Umbilical cord (tissue), 2 donors: ENCODE results near the gene TAL1. TPM values are rescaled to one million over a fixed set of nuclear protein-coding genes. Genes with fewer than 3 reads are reported as not detected.
"Not testable (repeated sequence)": the region's sequence is repeated elsewhere in the genome, so short reads cannot be mapped to it uniquely, and the experiment has no call there.

Experiments used
- DNase-seq: peaks from one replicate; pipeline ENCODE4 v3.0.0-alpha.2; 2015; ENCODE audit warnings: low spot score
- total RNA-seq: library from RNA; depleted of rRNA; stranded (reverse); fragments of >200 nt; gene quantifications from one replicate; pipeline ENCODE4 v1.2.3, GENCODE V29; 2014; ENCODE audit warnings: low replicate concordance; ENCODE audit not compliant: insufficient read depth

TAL1 gene
- total RNA-seq: 3.1 TPM

GRCh38 chr1:47232187-47232874 lies at the start of gene TAL1:
Gene TAL1, minus strand, starts transcription at chr1:47232225. Its CDS starts 6,337 bp downstream, at chr1:47225888.
- DNase-seq: peak; percentile 42

- DNase-seq: no peak
Measured at GRCh38 chr1:47280142-47280541, 48.1 kb upstream of the TAL1 start.

GRCh38 chr1:47276850-47277249 lies 44.8 kb upstream of the TAL1 start:
- DNase-seq: no peak

GRCh38 chr1:47275811-47276210 lies 43.8 kb upstream of the TAL1 start:
- not testable (repeated sequence) for DNase-seq

- not testable (repeated sequence) for DNase-seq
Measured at GRCh38 chr1:47265529-47265928, 33.5 kb upstream of the TAL1 start.

- DNase-seq: peak; percentile 29
Measured at GRCh38 chr1:47262787-47263413, 30.9 kb upstream of the TAL1 start.

- DNase-seq: no peak
Measured at GRCh38 chr1:47257224-47257623, 25.2 kb upstream of the TAL1 start.

GRCh38 chr1:47252795-47253194 lies 20.8 kb upstream of the TAL1 start:
- no peak for DNase-seq

GRCh38 chr1:47252369-47252768 lies 20.3 kb upstream of the TAL1 start:
- no peak for DNase-seq

- no peak for DNase-seq
Measured at GRCh38 chr1:47249755-47250154, 17.7 kb upstream of the TAL1 start.

- no peak for DNase-seq
Measured at GRCh38 chr1:47244339-47244862, 12.4 kb upstream of the TAL1 start.

- no peak for DNase-seq
Measured at GRCh38 chr1:47243910-47244309, 11.9 kb upstream of the TAL1 start.

GRCh38 chr1:47241114-47242113 lies 9.4 kb upstream of the TAL1 start:
- no peak for DNase-seq

- no peak for DNase-seq
Measured at GRCh38 chr1:47238935-47239592, 7.0 kb upstream of the TAL1 start.

- no peak for DNase-seq
Measured at GRCh38 chr1:47235806-47236205, 3.8 kb upstream of the TAL1 start.

- DNase-seq: peak; percentile 54
Measured at GRCh38 chr1:47235241-47235681, 3.2 kb upstream of the TAL1 start.

- DNase-seq: no peak
Measured at GRCh38 chr1:47233186-47233585, 1.2 kb upstream of the TAL1 start.

GRCh38 chr1:47231301-47232186 lies 481 bp downstream of the TAL1 start:
- DNase-seq: peak; percentile 65

GRCh38 chr1:47230692-47231300 lies 1.2 kb downstream of the TAL1 start:
- no peak for DNase-seq
